ENCODE results near the gene MTG2. TPM values are rescaled to one million over a fixed set of nuclear protein-coding genes. Genes with fewer than 3 reads are reported as not detected.
A peak's percentile ranks its signal among the peaks of the same experiment; 100 is the strongest.

The MTG2 gene
- total and polyA plus RNA-seq, 2 of the 13 experiments (the other 11 are each of a cell fraction or from before 2014, with no cell fraction given): 20.4 to 37.8 TPM

GRCh38 chr20:62190639-62191411 is 8.0 kb downstream of the MTG2 start:
- FAIRE-seq: no peak

More at GRCh38 chr20:62190639-62191411, 8.0 kb downstream of the MTG2 start:
- Histone ChIP-seq H3K27ac (ENCODE audit: extremely low read length, insufficient read depth, low read length) (no peak overlapping the region), H3K9ac (ENCODE audit: insufficient read depth, low read depth, low read length) (no peak overlapping the region), H3K36me3 (replicated peaks in 1 of 2; ENCODE audit: control insufficient read depth in 1 of 2, insufficient read depth in 2 of 2, low read length in 2 of 2) (peaks cover 21 to 35% of the 10 kb centered on the region in 2 experiments), H3K4me1 (ENCODE audit: insufficient read depth, low read length) (peaks cover 20% of the 10 kb centered on the region), H3K27me3 (ENCODE audit: control insufficient read depth in 1 of 2, insufficient read depth in 2 of 2, low read length in 2 of 2) (no peaks in the 10 kb centered on the region), H3K4me3 (replicated peaks in 1 of 3; ENCODE audit: insufficient read depth in 1 of 3, low read depth in 2 of 3, low read length in 3 of 3) (no peak overlapping the region), H3K9me3 (ENCODE audit: low read length) (no peaks in the 10 kb centered on the region), H4K20me1 (ENCODE audit: insufficient read depth, low read length) (no peaks in the 10 kb centered on the region), H2AFZ (ENCODE audit: low read length) (no peak overlapping the region), H3K79me2 (ENCODE audit: insufficient read depth, low read length) (peaks cover 37% of the 10 kb centered on the region), H3K4me2 (ENCODE audit: low read depth, low read length) (no peak overlapping the region)
- POLR2A ChIA-PET: interaction anchor here (1.3 kb wide), 1 partner anchor 49 kb away, joined by 3 read pairs; no protein-coding TSS in a partner anchor
- TF ChIP-seq ZNF549 (CRISPR knock-in tag; IDR thresholded peaks at IDR 0.05) (no peak), NONO (IDR thresholded peaks at IDR 0.05) (no peak), NONO (CRISPR knock-in tag; conservative IDR thresholded peaks at IDR 0.05) (0 out of 2 replicates have a peak, but pooled peaks have one; percentile 25), ARID2 (CRISPR knock-in tag; IDR thresholded peaks at IDR 0.05; ENCODE audit: borderline replicate concordance) (no peak), FOSL2 (CRISPR knock-in tag; IDR thresholded peaks at IDR 0.05) (no peak), NRL (CRISPR knock-in tag; IDR thresholded peaks at IDR 0.05; ENCODE audit: borderline replicate concordance) (0 out of 2 replicates have a peak, but pooled peaks have one; percentile 30), ZHX2 (IDR thresholded peaks at IDR 0.05; ENCODE audit: low read depth) (no peak), ZHX2 (CRISPR knock-in tag; IDR thresholded peaks at IDR 0.05; ENCODE audit: borderline replicate concordance) (no peak), AGO2 (optimal IDR thresholded peaks at IDR 0.05; ENCODE audit: low read depth, low read length) (peak; percentile 54), RBFOX2 (IDR thresholded peaks at IDR 0.05; ENCODE audit: low read depth, low read length) (0 out of 2 replicates have a peak, but pooled peaks have one; percentile 13)
- intact Hi-C loops (cut with micrococcal nuclease; ENCODE audit: unreplicated experiment): no loop called here
- ATAC-seq: no peak; the same call in 2 of the 3 replicates
- CTCF ChIA-PET (ENCODE audit: low intra/inter-chr PET ratio, low total read pairs): no interaction called here
- no TSS peak for BruUV-seq (replicated peaks)
- no peak for DNase-seq (ENCODE audit: low spot score)
- in situ Hi-C loops (cut with HindIII; ENCODE audit: extremely low pct_ligation_motif_present, low pct_unique_long_range_greater_than_20kb): no loop called here
- 95% methylated on average over 25 of the region's 25 CpGs for WGBS (ENCODE audit: low lambda C conversion rate)

Measured in HepG2 (cell line).